DMS53 treated with DMSO at 0.1 percent for 48 hours (cell line): ENCODE data around the gene PI3.
A peak's percentile ranks its signal among the peaks of the same experiment; 100 is the strongest.

Experiments
- DNase-seq: peaks from one replicate; lab custom pipeline; 2025; ENCODE audit not compliant: unreplicated experiment; lab: John Stamatoyannopoulos, UW

The PI3 gene

DNA sequence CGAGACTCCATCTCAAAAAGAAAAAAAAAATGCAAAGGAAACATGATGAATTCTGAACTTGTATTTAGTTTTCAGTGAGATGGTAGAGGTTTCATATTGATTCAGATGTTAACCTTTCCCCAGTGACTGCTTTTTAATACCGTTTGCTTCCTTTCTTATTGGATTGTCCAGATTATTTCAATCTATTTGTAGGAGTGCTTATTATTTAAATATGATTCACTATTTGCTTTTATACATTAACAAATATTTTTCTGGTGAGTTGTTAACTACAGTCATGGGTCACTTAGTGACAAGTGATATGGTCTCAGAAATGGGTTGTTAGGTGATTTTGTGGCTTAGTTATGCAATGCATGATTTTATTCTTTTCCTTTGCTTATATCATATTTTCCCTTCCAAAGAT, 8.4 kb downstream of the PI3 start:
- peak; percentile 55 for DNase-seq

DNA sequence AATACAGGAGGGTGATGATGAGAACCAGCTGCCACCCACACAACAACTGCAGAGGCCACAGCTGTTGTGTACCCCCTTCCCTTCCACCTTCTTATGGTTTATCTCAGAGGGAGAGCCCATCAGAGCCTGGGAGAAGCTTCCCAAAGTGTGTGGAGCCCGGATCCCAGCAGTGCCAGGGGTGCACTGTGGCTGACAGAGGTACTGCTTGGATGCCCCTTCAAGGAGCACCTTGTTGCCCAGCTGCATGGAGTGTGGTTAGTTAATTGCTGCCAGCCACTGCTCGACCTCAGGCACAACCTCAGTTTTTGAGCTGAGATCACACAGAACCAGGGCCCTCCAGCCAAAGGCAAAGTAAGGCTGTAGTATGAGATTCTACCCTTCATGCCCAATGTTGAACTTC, 13.0 kb downstream of the PI3 start:
- DNase-seq = peak; percentile 55

DNA sequence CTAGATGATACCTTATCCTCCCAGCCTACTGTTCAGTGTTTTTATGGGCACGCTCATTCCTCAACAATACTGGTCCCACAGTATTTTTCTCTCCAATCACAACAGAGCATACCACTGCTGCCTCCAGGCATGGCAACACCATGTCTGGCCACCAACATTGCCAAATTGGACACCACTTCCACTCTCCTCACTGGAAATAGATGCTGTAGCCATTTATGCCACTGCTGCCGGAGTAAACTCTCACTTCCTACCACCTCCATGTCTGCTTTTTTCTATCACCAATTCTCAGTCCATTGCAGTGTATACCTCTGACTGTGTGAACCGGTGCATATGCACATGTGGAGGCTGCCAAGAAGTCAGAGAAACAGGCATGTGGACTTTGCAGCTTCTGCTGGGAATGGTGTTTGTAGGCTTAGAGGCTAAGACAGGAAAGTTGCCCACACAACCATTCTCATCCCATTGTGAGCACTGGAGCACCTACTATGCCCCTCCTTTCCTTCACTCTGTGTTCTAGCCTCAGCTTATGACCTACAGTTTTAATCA, 14.4 kb downstream of the PI3 start:
- no peak for DNase-seq

DNA sequence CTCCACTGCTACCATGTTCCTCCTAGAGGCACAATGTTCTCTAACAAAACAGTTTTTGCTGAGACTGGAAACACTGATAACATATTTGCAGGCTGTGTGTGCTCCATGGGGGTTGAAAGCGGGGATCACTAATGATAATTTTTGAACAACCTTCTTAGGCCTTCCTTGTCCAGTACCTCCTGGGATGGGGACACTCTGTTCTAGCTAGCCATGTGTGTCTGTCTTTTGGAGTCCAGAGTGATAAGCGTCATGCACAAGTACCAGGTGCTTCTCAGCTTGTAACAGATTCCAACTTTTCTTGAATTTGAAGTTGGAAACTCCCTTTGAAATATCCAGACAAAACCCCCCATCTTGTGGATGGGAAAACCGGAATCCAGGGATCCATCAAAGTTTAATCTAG, 15.2 kb downstream of the PI3 start:
- DNase-seq = no peak

DNA sequence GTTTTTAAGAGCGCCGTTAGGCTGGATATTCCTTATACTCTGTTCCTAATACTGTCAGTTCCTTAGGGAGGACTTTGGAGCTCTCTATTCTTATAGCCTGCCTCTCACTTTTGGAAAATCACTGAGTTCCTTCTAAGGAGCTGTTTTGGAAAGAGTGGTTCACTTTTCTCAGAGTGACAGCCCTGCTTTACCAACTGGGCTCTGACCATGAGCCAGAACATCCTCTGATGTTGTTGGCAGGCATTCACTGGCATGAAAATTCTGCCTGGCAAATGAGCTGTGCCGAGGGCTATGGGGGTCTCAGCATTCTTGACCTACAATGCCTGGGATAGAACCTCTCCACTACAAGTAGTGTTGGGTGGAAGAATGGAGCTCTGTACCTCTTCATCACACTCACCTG, 17.2 kb downstream of the PI3 start:
- no peak for DNase-seq

DNA sequence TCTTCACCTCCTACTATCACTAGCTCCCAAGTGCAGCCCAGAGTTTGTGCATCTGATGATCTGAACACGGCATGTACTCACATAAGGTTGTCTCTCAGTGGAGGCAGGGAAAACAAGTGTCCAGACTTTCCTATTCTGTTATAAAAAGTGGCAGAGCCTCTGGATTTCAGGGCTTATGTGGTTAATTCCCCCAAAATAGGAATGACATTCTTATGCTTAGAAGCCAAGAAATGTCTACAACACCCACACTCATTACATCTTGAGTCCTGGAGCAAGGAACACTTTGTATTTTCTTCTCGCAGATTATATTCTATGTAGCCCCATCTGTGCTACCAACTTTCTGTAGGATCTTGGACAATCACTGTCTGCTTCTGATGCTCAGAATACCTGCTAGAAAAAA, 18.6 kb downstream of the PI3 start:
- no peak for DNase-seq

DNA sequence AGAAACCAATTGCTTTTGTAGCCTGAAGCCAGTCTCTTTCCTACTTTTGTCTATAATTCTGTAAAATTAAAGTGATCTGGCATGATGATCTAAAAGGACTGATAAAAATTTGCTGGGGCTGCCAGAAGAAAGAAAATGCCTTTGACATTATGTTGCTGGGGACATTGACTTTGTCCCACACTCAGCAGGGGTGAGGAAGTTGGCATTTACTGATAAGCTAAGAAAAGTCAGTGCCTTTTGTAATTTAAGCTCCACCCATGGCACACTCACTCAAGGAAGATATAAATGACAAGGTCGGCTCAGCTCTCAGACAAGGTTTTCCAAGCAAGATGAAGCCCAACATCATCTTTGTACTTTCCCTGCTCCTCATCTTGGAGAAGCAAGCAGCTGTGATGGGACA, 32.0 kb downstream of the PI3 start, which contains the start of gene SEMG1:
Gene SEMG1, plus strand, starts transcription at position 309 of the 400 bp plus-strand sequence. Its CDS starts 21 bp downstream, at position 330.
- DNase-seq = no peak

DNA sequence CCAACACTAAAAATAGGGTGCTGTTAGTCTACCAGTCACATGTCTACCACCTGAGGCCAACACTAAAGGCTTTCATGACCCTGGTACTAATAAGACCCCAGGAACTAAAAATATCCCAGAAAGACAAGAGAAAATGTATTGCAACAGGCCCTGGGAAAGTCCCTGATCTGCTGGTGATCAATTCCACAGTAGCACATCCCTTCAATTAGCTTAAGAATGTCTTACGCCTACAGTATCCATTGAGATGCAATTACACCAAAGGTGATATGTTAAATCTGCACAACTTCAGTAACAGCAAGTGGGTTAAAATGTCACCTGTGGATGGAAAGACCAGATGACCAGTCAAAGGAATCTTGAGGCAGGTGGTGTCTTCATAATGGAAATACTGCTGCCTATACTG, 35.2 kb downstream of the PI3 start:
- DNase-seq = no peak

DNA sequence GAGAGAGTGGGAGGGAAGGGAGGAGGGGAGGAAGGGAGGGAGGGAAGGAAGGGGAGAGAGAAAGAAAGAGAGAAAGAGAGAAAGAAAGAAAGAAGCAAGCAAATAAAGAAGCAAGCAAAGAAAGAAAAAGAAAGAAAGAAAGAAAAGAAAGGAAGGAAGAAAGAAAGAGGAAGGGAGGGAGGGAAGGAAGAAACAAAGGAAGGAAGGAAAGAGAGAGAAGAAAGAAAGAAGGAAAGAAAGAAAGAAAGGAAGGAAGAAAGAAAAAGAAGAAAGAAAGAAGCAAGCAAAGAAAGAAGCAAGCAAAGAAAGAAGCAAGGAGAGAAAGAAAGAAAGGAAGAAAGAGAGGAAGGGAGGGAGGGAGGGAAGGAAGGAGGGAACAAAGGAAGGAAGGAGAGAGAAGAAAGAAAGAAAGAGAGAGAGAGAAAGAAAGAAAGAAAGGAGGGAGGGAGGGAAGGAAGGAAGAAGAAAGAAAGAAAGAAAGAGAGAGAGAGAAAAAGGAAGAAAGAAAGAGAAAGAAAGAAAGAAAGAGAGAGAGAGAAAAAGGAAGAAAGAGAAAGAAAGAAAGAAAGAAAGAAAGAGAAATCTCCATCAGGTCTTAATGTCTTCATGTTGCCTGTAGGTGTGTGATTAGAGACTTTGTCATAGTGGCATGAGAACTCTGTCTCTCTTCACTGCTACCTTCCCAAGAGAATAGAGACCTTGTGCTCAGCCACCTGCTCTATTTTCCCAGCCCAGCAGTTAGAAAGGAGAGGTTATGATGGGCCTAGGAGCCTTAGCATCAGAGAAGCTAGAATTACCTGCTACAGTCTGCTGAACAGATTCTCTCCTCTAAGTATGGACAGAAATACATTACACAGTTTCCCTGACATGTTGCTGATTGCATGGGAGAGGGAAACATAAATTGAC, 37.1 kb downstream of the PI3 start:
- DNase-seq = no peak

DNA sequence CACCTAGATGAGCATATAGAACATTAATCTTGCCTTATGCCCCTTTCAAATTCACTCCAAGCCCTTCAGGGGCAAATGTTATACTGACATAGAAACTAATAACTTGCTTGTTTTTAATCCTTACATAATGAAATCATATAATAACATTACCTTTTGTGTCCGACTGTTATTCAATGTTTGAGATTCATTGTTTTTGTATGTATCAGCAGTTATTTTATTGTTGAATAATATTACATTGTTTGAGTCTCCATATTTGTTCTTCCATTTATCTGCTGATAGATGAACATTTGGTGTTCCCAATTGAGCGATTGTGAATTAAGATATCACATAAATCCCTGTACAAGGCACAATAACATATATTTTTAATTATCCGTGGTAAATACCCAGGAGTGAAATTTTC, 38.1 kb downstream of the PI3 start:
- no peak for DNase-seq

DNA sequence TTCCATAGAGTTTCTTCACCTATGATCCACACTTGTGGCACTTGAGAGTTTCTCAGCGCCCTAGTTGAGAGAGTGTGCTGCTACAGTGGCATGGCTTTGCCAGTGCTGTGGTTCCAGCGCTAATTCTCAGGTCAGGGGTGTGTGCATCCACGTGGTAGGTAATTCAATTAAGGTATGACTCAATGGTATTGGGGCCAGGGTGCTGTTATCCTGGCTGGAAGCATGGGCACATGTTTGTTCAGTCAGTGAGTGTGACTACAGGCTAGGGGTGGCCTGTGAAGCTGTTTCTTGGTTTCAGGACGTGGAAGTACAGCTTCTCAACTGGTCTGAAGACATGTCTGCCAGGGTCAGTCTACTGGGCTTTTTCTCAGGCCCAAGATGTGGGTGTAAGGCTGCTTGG, 43.4 kb downstream of the PI3 start:
- no peak for DNase-seq

DNA sequence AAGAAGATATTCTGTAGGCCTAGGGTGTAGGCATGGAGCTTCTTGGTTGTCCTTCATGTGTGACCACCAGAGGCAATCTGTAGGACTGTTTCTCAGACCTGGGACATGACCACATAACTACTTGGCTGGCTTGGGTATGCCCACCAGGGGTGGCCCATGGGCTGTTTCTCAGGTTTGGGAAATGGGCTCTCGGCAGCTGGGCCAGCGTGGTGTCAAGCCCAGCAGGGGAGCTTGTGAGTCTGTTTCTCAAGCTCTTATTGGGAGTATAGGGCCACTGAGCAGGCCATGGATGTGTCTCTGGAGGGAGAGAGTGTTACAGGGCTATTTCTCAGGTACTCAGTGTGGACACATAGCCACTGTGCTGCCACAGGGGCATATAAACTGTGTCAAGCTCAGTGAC, 43.9 kb downstream of the PI3 start:
- no peak for DNase-seq

DNA sequence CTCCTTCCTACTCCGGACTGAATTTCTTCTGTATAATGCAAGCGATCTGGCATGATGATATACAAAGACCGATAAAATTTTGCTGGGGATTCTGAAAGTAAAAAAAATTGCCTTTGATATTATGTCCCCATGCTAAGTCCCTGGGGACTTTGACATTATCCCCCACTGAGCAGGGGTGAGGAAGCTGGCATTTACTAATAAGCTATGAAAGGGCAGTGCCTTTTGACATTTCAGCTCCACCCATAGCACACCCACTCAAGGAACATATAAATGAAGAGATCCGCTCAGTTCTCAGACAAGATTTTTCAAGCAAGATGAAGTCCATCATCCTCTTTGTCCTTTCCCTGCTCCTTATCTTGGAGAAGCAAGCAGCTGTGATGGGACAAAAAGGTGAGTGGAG, 46.4 kb downstream of the PI3 start, which contains the start of gene SEMG2:
Gene SEMG2, plus strand, starts transcription at position 298 of the 400 bp plus-strand sequence. Its CDS starts 17 bp downstream, at position 315.
- no peak for DNase-seq

DNA sequence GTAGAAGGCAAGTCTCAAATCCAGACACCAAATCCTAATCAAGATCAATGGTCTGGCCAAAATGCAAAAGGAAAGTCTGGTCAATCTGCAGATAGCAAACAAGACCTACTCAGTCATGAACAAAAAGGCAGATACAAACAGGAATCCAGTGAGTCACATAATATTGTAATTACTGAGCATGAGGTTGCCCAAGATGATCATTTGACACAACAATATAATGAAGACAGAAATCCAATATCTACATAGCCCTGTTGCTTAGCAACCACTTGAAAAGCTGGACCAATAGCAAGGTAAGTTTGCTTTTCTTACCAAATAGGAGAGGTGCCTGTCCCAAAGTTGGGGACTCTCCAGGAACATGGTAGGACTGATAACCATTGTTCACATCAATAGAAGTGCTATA, 48.4 kb downstream of the PI3 start:
- DNase-seq = no peak
